Measurements from ENCODE around the gene MIF4GD. TPM values are rescaled to one million over a fixed set of nuclear protein-coding genes. Genes with fewer than 3 reads are reported as not detected.

The MIF4GD gene
- total and polyA plus RNA-seq, 10 of the 15 experiments (the other 5 are each of a cell fraction or from before 2014, with no cell fraction given) = 22.8 to 96.2 (median 60.1) TPM

DNA sequence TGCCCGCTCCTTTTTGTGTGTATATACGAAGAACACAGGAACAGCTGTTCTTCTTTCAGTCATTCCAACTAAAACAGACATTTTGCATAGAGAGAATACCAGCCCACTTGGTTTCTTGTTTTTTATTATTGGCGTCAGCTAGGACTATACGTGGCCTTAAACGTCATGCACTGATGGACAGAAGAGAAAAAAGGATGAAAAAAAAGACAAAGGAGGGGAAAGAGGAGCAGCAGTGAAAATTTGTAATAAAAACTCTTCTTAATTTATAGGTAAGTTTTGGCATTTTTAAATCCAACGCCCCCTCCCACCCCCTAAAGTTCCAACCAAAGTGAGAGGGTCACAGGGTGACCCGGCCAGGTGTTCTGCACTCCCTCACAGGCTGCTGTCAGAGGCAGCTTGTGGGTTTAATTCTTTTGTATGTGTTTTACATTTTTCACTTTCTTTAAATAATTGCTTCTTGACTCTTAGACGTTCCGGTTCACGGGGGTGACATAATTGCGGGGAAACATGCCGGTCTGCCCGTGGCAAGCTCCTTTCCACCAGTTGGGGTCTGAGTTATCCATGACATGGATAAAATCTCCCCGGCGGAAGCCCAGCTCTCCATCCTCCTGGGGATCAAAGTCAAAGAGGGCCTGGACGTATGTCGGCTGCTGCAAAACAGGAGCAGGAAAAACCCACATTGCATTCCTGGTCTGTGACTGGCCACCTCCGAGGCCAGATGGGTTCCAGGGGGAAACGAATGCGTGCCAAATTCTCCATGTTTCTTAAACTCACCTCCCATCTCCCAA, 49.1 kb upstream of the MIF4GD start (continued):
- TF ChIP-seq, protein P1, sequence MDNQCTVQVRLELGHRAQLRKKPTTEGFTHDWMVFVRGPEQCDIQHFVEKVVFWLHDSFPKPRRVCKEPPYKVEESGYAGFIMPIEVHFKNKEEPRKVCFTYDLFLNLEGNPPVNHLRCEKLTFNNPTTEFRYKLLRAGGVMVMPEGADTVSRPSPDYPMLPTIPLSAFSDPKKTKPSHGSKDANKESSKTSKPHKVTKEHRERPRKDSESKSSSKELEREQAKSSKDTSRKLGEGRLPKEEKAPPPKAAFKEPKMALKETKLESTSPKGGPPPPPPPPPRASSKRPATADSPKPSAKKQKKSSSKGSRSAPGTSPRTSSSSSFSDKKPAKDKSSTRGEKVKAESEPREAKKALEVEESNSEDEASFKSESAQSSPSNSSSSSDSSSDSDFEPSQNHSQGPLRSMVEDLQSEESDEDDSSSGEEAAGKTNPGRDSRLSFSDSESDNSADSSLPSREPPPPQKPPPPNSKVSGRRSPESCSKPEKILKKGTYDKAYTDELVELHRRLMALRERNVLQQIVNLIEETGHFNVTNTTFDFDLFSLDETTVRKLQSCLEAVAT (IDR thresholded peaks at IDR 0.05) = no peak
- peak; percentile 20; the same call in 1 of the 2 replicates for TF ChIP-seq JUNB (IDR thresholded peaks at IDR 0.05)
- no peak for TF ChIP-seq ZNF217 (IDR thresholded peaks at IDR 0.05)
- TF ChIP-seq, protein P2, sequence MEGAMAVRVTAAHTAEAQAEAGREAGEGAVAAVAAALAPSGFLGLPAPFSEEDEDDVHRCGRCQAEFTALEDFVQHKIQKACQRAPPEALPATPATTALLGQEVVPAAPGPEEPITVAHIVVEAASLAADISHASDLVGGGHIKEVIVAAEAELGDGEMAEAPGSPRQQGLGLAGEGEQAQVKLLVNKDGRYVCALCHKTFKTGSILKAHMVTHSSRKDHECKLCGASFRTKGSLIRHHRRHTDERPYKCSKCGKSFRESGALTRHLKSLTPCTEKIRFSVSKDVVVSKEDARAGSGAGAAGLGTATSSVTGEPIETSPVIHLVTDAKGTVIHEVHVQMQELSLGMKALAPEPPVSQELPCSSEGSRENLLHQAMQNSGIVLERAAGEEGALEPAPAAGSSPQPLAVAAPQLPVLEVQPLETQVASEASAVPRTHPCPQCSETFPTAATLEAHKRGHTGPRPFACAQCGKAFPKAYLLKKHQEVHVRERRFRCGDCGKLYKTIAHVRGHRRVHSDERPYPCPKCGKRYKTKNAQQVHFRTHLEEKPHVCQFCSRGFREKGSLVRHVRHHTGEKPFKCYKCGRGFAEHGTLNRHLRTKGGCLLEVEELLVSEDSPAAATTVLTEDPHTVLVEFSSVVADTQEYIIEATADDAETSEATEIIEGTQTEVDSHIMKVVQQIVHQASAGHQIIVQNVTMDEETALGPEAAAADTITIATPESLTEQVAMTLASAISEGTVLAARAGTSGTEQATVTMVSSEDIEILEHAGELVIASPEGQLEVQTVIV (IDR thresholded peaks at IDR 0.05; ENCODE audit: borderline replicate concordance, partially characterized antibody) = no peak
- TF ChIP-seq POLR2AphosphoS2 (IDR thresholded peaks at IDR 0.05; ENCODE audit: low read depth, low read length) = no peak
- no peak for TF ChIP-seq PML (IDR thresholded peaks at IDR 0.05; ENCODE audit: low read length)
- no peak for TF ChIP-seq HCFC1 (IDR thresholded peaks at IDR 0.05; ENCODE audit: low read length)
- TF ChIP-seq NRF1 (conservative IDR thresholded peaks at IDR 0.05; ENCODE audit: low read depth, low read length) = no peak
- no peak for TF ChIP-seq KAT2A (conservative IDR thresholded peaks at IDR 0.05; ENCODE audit: control insufficient read depth, low read depth, low read length)
- peak; percentile 54; the same call in 1 of the 2 replicates for TF ChIP-seq TBL1XR1 (IDR thresholded peaks at IDR 0.05; ENCODE audit: low read depth, low read length)
- no peak for TF ChIP-seq GATAD2B (conservative IDR thresholded peaks at IDR 0.05; ENCODE audit: low read depth)
- TF ChIP-seq BMI1 (IDR thresholded peaks at IDR 0.05; ENCODE audit: borderline replicate concordance) = no peak
- no peak for TF ChIP-seq SMAD5 (IDR thresholded peaks at IDR 0.05; ENCODE audit: low read depth)
- no peak for TF ChIP-seq SREBF1 (IDR thresholded peaks at IDR 0.05; ENCODE audit: low read length)
- no peak; the same call in 1 of the 2 replicates for TF ChIP-seq STAT3 (IDR thresholded peaks at IDR 0.05; ENCODE audit: low read depth, low read length)
- TF ChIP-seq YY1 (IDR thresholded peaks at IDR 0.05; ENCODE audit: low read depth, low read length) = peak; percentile 0; the same call in 1 of the 2 replicates
- peak; percentile 64; the same call in 1 of the 2 replicates for TF ChIP-seq PAX5 (IDR thresholded peaks at IDR 0.05; ENCODE audit: borderline replicate concordance, low read depth, low read length)
- TF ChIP-seq, protein P3, sequence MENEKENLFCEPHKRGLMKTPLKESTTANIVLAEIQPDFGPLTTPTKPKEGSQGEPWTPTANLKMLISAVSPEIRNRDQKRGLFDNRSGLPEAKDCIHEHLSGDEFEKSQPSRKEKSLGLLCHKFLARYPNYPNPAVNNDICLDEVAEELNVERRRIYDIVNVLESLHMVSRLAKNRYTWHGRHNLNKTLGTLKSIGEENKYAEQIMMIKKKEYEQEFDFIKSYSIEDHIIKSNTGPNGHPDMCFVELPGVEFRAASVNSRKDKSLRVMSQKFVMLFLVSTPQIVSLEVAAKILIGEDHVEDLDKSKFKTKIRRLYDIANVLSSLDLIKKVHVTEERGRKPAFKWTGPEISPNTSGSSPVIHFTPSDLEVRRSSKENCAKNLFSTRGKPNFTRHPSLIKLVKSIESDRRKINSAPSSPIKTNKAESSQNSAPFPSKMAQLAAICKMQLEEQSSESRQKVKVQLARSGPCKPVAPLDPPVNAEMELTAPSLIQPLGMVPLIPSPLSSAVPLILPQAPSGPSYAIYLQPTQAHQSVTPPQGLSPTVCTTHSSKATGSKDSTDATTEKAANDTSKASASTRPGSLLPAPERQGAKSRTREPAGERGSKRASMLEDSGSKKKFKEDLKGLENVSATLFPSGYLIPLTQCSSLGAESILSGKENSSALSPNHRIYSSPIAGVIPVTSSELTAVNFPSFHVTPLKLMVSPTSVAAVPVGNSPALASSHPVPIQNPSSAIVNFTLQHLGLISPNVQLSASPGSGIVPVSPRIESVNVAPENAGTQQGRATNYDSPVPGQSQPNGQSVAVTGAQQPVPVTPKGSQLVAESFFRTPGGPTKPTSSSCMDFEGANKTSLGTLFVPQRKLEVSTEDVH (IDR thresholded peaks at IDR 0.05; ENCODE audit: low read depth, partially characterized antibody) = no peak
- no peak for TF ChIP-seq PAX8 (IDR thresholded peaks at IDR 0.05)
- peak; percentile 94 for TF ChIP-seq TCF12 (IDR thresholded peaks at IDR 0.05; ENCODE audit: low read depth, low read length)
- no peak for TF ChIP-seq ESRRA (IDR thresholded peaks at IDR 0.05; ENCODE audit: low read length)
- no peak; the same call in 1 of the 2 replicates for TF ChIP-seq CHD2 (IDR thresholded peaks at IDR 0.05; ENCODE audit: borderline replicate concordance, low read depth, low read length)
- TF ChIP-seq, protein P4, sequence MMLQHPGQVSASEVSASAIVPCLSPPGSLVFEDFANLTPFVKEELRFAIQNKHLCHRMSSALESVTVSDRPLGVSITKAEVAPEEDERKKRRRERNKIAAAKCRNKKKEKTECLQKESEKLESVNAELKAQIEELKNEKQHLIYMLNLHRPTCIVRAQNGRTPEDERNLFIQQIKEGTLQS (IDR thresholded peaks at IDR 0.05; ENCODE audit: borderline replicate concordance, extremely low read depth, low read depth, low read length) = no peak
- TF ChIP-seq RCOR1 (conservative IDR thresholded peaks at IDR 0.05; ENCODE audit: low read depth, low read length) = no peak
- peak; percentile 84 for TF ChIP-seq CREB1 (IDR thresholded peaks at IDR 0.05; ENCODE audit: low read depth)
- TF ChIP-seq CBFB (IDR thresholded peaks at IDR 0.05; ENCODE audit: low read depth) = 0 out of 2 replicates have a peak, but pooled peaks have one; percentile 16
